ENCODE results near the gene CTSS. TPM values are rescaled to one million over a fixed set of nuclear protein-coding genes. Genes with fewer than 3 reads are reported as not detected.
A peak's percentile ranks its signal among the peaks of the same experiment; 100 is the strongest.
"Not testable (repeated sequence)": the region's sequence is repeated elsewhere in the genome, so short reads cannot be mapped to it uniquely, and the experiment has no call there.

CTSS gene
- total and polyA plus RNA-seq, 9 donors, result 11.1 to 20.0 (median 13.5) TPM

DNA sequence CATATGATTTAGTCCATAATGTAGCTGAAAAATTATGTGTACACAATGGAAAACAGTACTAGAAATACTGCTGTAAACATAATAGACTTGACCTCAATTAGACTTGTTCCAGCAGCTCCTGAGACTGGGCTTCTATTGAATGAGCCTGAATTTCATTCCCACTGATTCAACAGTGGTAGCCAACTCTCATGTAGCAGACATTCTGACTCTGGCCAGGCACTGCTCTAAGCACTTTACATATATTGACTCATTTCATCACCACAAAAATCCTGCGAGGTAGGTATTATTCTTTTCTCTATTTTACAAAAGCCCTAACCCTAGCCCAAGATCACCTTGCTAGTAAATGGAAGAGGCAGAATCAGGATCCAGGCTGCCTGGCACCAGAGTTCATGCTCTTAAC lies 12.8 kb upstream of the CTSS start:
- no peaks in the 10 kb centered on the region for H3K4me1 ChIP-seq (ENCODE audit: control insufficient read depth, insufficient read depth, low read length)
- no peaks in the 10 kb centered on the region for H3K36me3 ChIP-seq (ENCODE audit: control insufficient read depth, insufficient read depth, low read length)
- no peak overlapping the region for H3K4me3 ChIP-seq (ENCODE audit: low read length)
- no peaks in the 10 kb centered on the region for H3K9me3 ChIP-seq (replicated peaks; ENCODE audit: control insufficient read depth, low read depth, low read length)
- H3K27ac ChIP-seq (ENCODE audit: low read length), result no peak overlapping the region
- WGBS (ENCODE audit: insufficient coverage), result no CpG with 5 or more reads among the region's 1 CpG
- no peak for DNase-seq
- no peaks in the 10 kb centered on the region for H3K27me3 ChIP-seq (ENCODE audit: control insufficient read depth, insufficient read depth, low read length)

DNA sequence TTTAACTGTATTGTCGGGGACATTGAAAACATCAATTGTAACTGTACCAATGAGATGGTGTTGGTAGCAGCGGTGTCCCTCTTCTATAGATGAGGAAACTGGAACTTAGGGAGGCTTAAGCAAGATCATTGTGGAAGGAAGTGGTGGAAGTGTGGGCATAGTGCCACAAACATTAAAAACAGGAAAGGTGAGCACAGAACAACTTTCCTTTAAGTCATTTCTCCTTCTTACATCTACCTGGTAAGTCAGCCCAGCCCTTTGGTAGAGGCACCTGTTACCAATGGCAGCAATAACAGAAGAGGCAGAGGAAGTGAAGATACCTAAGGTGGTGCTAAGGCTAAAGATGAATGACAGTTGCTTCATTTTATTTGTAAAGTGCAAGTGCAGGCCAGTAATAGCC lies 12.0 kb upstream of the CTSS start:
- H3K27me3 ChIP-seq (ENCODE audit: control insufficient read depth, insufficient read depth, low read length), result no peaks in the 10 kb centered on the region
- H3K4me1 ChIP-seq (ENCODE audit: control insufficient read depth, insufficient read depth, low read length), result no peaks in the 10 kb centered on the region
- H3K4me3 ChIP-seq (ENCODE audit: low read length), result no peak overlapping the region
- no peaks in the 10 kb centered on the region for H3K36me3 ChIP-seq (ENCODE audit: control insufficient read depth, insufficient read depth, low read length)
- no peak for DNase-seq
- H3K9me3 ChIP-seq (replicated peaks; ENCODE audit: control insufficient read depth, low read depth, low read length), result no peaks in the 10 kb centered on the region
- WGBS (ENCODE audit: insufficient coverage), result 80% methylated on average over 1 of the region's 2 CpGs
- no peak overlapping the region for H3K27ac ChIP-seq (ENCODE audit: low read length)

GRCh38 chr1:150775931-150776505 lies 10.4 kb upstream of the CTSS start:
- not testable (repeated sequence) for DNase-seq; H3K9me3 ChIP-seq (replicated peaks; ENCODE audit: control insufficient read depth, low read depth, low read length)
- WGBS (ENCODE audit: insufficient coverage), result 78% methylated on average over 4 of the region's 13 CpGs

DNA sequence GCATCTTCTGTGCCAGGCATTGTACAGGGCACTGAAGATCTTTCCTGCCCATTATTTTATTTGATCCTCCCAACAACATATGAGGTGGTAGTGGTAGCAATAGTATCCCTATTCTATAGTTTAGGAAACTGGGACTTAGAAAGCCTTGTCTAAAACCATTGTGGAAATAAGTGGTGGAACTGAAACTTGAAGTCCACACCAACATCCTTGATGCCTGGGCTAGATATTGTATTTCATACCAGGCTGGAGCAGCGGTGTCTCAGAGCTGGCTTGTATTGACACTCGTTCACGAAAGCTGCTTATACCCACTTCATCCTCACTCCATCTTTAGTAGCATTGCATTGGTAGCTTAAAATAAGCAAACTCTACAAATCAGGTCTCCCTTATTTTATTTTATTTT lies 9.7 kb upstream of the CTSS start:
- Histone ChIP-seq H3K9me3 (replicated peaks; ENCODE audit: control insufficient read depth, low read depth, low read length) (no peaks in the 10 kb centered on the region), H3K4me3 (ENCODE audit: low read length) (no peak overlapping the region), H3K27ac (ENCODE audit: low read length) (no peak overlapping the region), H3K36me3 (ENCODE audit: control insufficient read depth, insufficient read depth, low read length) (no peaks in the 10 kb centered on the region), H3K4me1 (ENCODE audit: control insufficient read depth, insufficient read depth, low read length) (no peaks in the 10 kb centered on the region), H3K27me3 (ENCODE audit: control insufficient read depth, insufficient read depth, low read length) (no peaks in the 10 kb centered on the region)
- WGBS (ENCODE audit: insufficient coverage), result no CpG with 5 or more reads among the region's 3 CpGs
- DNase-seq, result no peak

More at GRCh38 chr1:150775931-150776505, 10.4 kb upstream of the CTSS start:
- not testable (repeated sequence) for H3K27me3 ChIP-seq (ENCODE audit: control insufficient read depth, insufficient read depth, low read length); H3K4me3 ChIP-seq (ENCODE audit: low read length); H3K4me1 ChIP-seq (ENCODE audit: control insufficient read depth, insufficient read depth, low read length); H3K36me3 ChIP-seq (ENCODE audit: control insufficient read depth, insufficient read depth, low read length); H3K27ac ChIP-seq (ENCODE audit: low read length)

GRCh38 chr1:150772326-150772725 lies 6.7 kb upstream of the CTSS start:
- peak; percentile 59 for DNase-seq
- no peak overlapping the region for H3K27ac ChIP-seq (ENCODE audit: low read length)
- no peak overlapping the region for H3K4me3 ChIP-seq (ENCODE audit: low read length)
- no peaks in the 10 kb centered on the region for H3K27me3 ChIP-seq (ENCODE audit: control insufficient read depth, insufficient read depth, low read length)
- H3K36me3 ChIP-seq (ENCODE audit: control insufficient read depth, insufficient read depth, low read length), result no peaks in the 10 kb centered on the region
- H3K9me3 ChIP-seq (replicated peaks; ENCODE audit: control insufficient read depth, low read depth, low read length), result no peaks in the 10 kb centered on the region
- 17% methylated on average over 1 of the region's 4 CpGs for WGBS (ENCODE audit: insufficient coverage)
- H3K4me1 ChIP-seq (ENCODE audit: control insufficient read depth, insufficient read depth, low read length), result no peaks in the 10 kb centered on the region

GRCh38 chr1:150767704-150768103 lies 2.1 kb upstream of the CTSS start:
- H3K4me3 ChIP-seq (ENCODE audit: low read length); H3K27me3 ChIP-seq (ENCODE audit: control insufficient read depth, insufficient read depth, low read length); DNase-seq; H3K4me1 ChIP-seq (ENCODE audit: control insufficient read depth, insufficient read depth, low read length); H3K9me3 ChIP-seq (replicated peaks; ENCODE audit: control insufficient read depth, low read depth, low read length); H3K36me3 ChIP-seq (ENCODE audit: control insufficient read depth, insufficient read depth, low read length); H3K27ac ChIP-seq (ENCODE audit: low read length): not testable (repeated sequence)
- 86% methylated on average over 1 of the region's 1 CpG for WGBS (ENCODE audit: insufficient coverage)

DNA sequence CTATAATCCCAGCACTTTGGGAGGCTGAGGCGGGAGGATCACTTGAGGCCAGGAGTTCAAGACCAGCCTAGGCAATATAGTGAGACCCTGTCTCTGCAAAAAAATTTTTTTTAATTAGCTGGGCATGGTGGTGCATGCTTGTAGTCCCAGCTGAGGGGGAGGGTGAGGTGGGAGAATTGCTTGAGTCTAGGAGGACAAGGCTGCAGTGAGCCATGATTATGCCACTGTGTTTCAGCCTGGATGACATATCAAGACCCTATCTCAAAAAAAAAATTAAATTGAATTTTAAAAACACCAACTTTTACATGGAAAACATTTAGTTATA lies 361 bp upstream of the CTSS start:
- H3K4me3 ChIP-seq (ENCODE audit: low read length); H3K27me3 ChIP-seq (ENCODE audit: control insufficient read depth, insufficient read depth, low read length); H3K4me1 ChIP-seq (ENCODE audit: control insufficient read depth, insufficient read depth, low read length); DNase-seq; H3K36me3 ChIP-seq (ENCODE audit: control insufficient read depth, insufficient read depth, low read length); H3K9me3 ChIP-seq (replicated peaks; ENCODE audit: control insufficient read depth, low read depth, low read length): not testable (repeated sequence)
- 100% methylated on average over 1 of the region's 1 CpG for WGBS (ENCODE audit: insufficient coverage)
- H3K27ac ChIP-seq (ENCODE audit: low read length), result peak overlapping the region; percentile 82

DNA sequence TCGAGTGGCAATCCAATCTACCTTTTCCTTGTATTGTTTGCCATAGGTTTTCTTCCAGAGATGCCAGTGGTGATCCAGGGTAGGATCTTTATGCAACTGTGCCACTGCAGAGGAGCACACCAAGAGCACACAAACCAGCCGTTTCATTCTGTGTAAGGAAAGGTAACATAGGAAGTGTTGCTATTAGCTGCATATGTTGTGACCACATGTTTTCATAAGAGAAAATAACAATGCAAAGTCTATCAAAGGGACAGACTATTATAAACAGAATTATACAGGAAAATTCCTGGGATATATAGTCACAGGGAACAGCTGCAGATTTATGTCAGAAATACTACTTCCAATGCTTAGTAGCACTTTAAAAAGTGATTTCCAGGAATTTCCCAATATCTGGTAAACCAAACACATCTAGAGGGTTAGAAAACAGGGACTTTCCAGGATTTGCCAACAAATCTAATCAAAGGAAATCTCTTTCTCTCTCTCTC lies 919 bp downstream of the CTSS start:
- H3K4me1 ChIP-seq (ENCODE audit: control insufficient read depth, insufficient read depth, low read length), result peaks cover 3% of the 10 kb centered on the region
- no CpG with 5 or more reads among the region's 2 CpGs for WGBS (ENCODE audit: insufficient coverage)

GRCh38 chr1:150763018-150763417 lies 2.6 kb downstream of the CTSS start:
- no peak for DNase-seq
- Histone ChIP-seq H3K4me1 (ENCODE audit: control insufficient read depth, insufficient read depth, low read length) (peaks cover 3% of the 10 kb centered on the region), H3K27me3 (ENCODE audit: control insufficient read depth, insufficient read depth, low read length) (no peaks in the 10 kb centered on the region), H3K27ac (ENCODE audit: low read length) (no peak overlapping the region), H3K36me3 (ENCODE audit: control insufficient read depth, insufficient read depth, low read length) (no peaks in the 10 kb centered on the region), H3K4me3 (ENCODE audit: low read length) (no peak overlapping the region), H3K9me3 (replicated peaks; ENCODE audit: control insufficient read depth, low read depth, low read length) (peaks cover 2% of the 10 kb centered on the region)
- no CpG with 5 or more reads among the region's 3 CpGs for WGBS (ENCODE audit: insufficient coverage)

More for the DNA sequence above, 919 bp downstream of the CTSS start:
- H3K27ac ChIP-seq (ENCODE audit: low read length), result peak overlapping the region; percentile 82
- no peaks in the 10 kb centered on the region for H3K27me3 ChIP-seq (ENCODE audit: control insufficient read depth, insufficient read depth, low read length)
- H3K36me3 ChIP-seq (ENCODE audit: control insufficient read depth, insufficient read depth, low read length), result no peaks in the 10 kb centered on the region
- H3K4me3 ChIP-seq (ENCODE audit: low read length), result peak overlapping the region; percentile 9
- peak; percentile 78 for DNase-seq
- H3K9me3 ChIP-seq (replicated peaks; ENCODE audit: control insufficient read depth, low read depth, low read length), result peaks cover 2% of the 10 kb centered on the region

DNA sequence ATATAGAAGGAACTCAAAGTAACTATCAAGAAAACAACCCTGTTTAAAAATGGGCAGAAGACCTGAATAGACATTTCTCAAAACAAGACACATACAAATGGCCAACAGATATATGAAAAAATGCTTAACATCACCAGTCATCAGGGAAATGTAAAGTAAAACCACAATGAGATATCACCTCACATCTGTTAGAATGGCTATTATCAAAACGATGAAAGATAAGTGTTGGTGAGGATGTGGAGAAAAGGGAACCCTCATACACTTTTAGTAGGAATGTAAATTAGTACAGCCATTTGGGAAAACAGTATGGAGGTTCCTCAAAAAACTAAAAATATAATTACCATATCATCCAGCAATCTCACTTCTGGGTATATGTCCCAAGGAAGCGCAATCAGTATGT lies 3.0 kb downstream of the CTSS start:
- no CpG with 5 or more reads among the region's 2 CpGs for WGBS (ENCODE audit: insufficient coverage)
- no peak overlapping the region for H3K4me3 ChIP-seq (ENCODE audit: low read length)
- peaks cover 2% of the 10 kb centered on the region for H3K9me3 ChIP-seq (replicated peaks; ENCODE audit: control insufficient read depth, low read depth, low read length)
- no peak overlapping the region for H3K27ac ChIP-seq (ENCODE audit: low read length)
- DNase-seq, result no peak
- H3K27me3 ChIP-seq (ENCODE audit: control insufficient read depth, insufficient read depth, low read length), result no peaks in the 10 kb centered on the region
- peaks cover 3% of the 10 kb centered on the region for H3K4me1 ChIP-seq (ENCODE audit: control insufficient read depth, insufficient read depth, low read length)
- no peaks in the 10 kb centered on the region for H3K36me3 ChIP-seq (ENCODE audit: control insufficient read depth, insufficient read depth, low read length)

DNA sequence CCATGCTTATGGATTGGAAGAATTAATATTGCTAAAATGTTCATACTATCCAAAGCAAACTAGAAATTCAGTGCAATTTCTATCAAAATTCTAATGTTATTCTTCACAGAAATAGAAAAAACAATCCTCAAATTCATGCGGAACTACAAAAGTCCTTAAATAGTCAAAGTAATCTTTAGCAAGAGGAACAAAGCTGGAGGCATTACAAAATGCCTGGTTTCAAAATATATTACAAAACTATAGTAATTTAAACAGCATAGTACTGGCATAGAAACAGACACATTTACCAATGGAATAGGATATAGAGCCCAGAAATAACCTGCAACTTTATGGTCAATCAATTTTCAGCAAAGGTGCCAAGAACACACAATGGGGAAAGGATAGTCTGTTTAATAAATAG lies 3.8 kb downstream of the CTSS start:
- peaks cover 3% of the 10 kb centered on the region for H3K4me1 ChIP-seq (ENCODE audit: control insufficient read depth, insufficient read depth, low read length)

More for the DNA sequence above, 3.8 kb downstream of the CTSS start:
- H3K9me3 ChIP-seq (replicated peaks; ENCODE audit: control insufficient read depth, low read depth, low read length), result peaks cover 2% of the 10 kb centered on the region
- no peaks in the 10 kb centered on the region for H3K36me3 ChIP-seq (ENCODE audit: control insufficient read depth, insufficient read depth, low read length)
- DNase-seq, result no peak
- no CpG with 5 or more reads among the region's 1 CpG for WGBS (ENCODE audit: insufficient coverage)
- no peak overlapping the region for H3K4me3 ChIP-seq (ENCODE audit: low read length)
- H3K27ac ChIP-seq (ENCODE audit: low read length), result no peak overlapping the region
- H3K27me3 ChIP-seq (ENCODE audit: control insufficient read depth, insufficient read depth, low read length), result no peaks in the 10 kb centered on the region

All from muscle of leg (tissue), 11 donors.